Measurements from ENCODE around the gene SPINT1. TPM values are rescaled to one million over a fixed set of nuclear protein-coding genes. Genes with fewer than 3 reads are reported as not detected.

SPINT1 gene
- total RNA-seq, 2 donors from 2014 or later = 1.7 to 3.2 TPM

DNA sequence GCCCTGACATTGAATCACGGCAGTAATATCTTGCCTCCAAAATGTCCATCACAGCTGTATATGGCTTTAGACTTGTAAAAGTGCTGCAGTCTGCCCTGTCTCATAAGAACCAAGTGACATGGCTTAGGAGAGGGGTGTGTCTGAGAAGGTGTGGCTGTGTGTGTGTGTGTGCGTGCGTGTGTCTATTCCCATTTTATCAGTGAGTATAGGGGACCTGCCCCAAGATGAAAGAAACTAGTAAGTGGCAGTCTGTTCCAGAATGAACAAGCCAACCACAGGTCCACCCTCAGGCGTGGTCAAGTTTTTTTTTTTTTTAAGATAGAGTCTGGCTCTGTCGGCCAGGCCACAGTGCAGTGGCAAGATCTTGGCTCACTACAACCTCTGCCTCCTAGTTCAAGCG is 35.8 kb downstream of the SPINT1 start:
- intact Hi-C loops (cut with DNase I) = no loop called here
- peak; percentile 12 for DNase-seq (ENCODE audit: low spot score)

DNA sequence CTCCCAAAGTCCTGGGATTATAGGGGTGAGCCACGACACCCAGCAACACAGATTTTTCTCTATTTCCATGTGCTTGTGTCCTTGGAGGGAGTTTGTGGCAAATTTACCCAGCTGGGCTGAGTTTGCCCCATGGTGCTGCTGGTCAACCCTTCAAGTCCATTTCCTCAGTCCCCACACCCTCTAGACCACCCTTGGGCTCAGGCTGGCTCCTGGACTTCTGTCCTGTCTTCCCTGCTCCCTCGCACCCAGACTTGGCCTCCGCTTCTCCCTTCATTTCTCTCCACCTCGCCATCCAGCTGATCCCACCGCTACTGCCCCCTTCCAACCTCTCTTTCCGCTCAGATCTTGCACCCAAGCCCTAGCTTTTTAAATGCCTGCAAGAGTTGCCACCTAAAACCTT is 37.5 kb downstream of the SPINT1 start:
- intact Hi-C loops (cut with DNase I) = no loop called here
- peak; percentile 32 for DNase-seq (ENCODE audit: low spot score)

DNA sequence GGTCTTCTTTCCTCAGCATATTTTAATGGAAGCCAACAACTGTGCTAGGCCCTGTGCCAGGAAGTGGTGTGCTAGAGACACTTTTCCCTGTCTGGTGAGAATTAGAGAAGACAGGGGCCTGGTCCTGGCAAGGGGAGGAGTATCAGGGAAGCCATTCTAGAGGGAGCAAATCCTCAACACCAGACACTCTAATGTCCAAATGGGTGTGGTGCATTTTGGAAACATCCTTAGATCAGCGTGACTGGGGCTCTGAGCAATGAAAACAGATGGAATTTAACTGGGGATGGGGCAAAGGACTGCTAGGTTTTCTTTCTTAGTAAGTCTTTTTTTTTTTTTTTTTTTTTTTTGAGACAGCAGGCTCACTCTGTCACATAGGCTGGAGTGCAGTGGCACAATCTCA is 42.7 kb downstream of the SPINT1 start:
- intact Hi-C loops (cut with DNase I) = no loop called here
- DNase-seq (ENCODE audit: low spot score) = no peak

DNA sequence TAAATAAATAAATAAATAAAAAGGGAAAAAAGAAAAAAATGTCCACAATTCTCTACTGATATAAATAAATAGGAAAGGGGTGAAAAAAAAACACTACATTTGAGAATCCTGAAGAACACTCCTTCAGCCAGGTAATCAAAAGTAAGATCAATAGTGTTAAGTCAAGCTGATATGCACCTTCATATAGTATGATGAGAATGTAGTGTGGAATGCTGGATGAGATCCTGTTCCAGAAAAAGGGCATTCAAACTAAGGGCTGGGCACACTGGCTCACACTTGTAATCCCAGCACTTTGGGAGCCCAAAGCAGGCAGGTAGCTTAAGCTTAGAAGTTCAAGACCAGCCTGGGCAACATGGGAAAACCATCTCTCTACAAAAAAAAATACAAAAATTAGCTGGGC is 45.3 kb downstream of the SPINT1 start:
- intact Hi-C loops (cut with DNase I) = no loop called here
- no peak for DNase-seq (ENCODE audit: low spot score)

DNA sequence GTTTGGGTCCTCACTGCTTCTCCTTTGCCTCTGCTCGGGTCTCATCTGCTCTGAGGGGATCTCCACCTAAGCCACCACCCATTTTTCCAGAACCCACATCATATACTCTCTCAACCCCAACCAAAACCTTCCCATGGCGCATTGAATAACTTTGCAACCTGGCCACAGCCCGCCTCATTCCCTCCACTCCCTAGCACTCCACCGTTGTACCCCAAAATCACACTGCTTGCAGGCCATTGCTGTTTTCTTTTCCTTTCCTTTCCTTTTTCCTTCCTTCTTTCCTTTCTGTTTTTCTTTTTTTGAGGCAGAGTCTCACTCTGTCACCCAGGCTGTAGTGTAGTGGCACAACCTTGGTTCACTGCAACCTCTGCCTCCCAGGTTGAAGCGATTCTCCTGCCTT is 47.3 kb downstream of the SPINT1 start:
- intact Hi-C loops (cut with DNase I) = loop anchor here (2.0 to 5.0 kb wide), 2 partner anchors 18 to 34 kb away; no protein-coding TSS in a partner anchor
- DNase-seq (ENCODE audit: low spot score) = no peak

DNA sequence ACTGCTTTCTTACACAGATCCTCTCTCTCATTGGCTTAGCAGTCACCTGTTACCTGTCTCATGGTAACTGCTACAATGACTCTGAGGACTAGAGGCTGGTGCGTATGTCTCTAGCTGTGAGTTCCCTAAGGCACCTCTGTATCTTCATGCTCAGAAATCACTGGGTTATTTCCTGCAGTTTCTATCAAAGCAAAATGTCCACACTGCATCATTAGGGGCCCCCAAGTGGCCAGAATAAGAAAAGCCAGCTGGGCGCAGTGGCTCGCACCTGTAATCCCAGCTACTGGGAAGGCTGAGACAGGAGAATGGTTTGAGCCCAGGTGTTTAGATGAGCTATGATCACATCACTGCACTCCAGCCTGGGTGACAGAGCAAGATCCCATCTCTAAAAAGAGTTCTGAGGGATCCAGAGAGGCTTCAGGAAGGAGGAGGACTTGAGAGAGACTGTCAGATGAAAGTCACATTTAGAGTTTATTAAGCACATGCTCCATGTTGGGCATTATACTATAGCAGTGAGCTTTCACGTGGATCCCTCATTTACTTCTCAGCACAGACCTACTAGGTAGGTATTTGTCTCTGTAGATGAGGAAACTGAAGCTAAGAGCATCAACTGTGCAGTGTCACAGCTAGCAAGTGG is 48.1 kb downstream of the SPINT1 start:
- intact Hi-C loops (cut with DNase I) = loop anchor here (2.0 to 5.0 kb wide), 2 partner anchors 19 to 35 kb away; no protein-coding TSS in a partner anchor
- DNase-seq (ENCODE audit: low spot score) = no peak

DNA sequence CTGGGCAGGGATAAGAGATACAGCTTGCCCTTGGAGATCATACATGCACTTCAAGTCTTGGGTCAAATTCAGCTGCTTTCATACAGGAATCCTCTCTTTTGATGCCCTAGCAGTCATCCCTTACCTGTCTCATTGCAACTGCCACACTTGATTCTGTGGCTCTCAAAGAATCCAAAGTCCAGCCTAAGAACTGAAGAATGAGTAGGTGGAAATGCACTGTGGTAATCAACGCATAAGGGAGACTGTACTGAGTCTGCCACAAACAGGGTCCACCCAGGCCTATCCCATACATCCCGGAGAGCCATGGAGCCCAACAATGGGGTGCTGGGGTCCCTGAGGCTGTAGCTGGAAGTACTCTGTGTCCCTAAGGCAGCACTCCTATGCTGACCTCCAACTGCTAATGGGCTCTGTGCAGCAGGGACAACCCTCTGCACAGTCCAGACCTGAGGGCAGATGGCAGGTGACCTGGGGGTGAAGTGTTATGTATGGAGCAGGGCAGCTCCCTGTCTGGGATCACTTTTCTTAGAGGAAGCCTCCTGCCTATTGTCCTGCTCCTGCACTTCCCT is 48.7 kb downstream of the SPINT1 start:
- DNase-seq (ENCODE audit: low spot score) = no peak

DNA sequence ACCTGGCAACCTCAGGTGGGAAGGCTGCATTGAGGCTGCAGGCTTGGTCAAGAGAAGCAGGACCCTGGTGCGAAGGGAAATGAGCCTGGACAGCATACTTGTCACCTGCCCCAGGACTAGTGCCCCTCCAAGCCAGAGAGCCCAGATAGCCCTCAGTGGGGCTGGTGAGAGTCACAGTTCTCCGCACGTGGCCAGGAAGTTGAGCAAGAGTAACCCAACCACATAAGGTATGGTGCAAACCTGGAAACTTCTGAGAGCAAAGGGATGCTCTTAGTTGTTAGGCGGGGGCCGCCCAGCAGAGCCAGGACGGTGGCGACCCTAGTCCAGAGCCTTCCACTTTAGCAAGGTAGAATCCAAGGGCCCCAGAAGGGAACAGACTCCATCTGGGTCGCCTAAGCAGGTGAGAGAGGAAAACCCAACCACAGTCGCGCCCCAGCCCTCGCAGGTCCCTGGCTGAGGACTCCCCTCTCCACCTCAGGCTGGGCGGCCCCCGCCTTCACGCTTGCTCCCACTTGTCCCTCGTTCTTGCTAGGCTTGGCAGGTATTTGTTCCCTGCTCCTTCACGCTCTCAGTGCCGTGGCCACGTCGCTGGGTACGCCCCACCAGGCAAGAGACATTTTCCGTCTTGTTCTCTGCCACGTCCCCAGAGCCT is 49.3 kb downstream of the SPINT1 start:
- intact Hi-C loops (cut with DNase I) = loop anchor here in 1 of 2 donors (5.0 kb wide), 1 partner anchor 36 kb away; no protein-coding TSS in a partner anchor

More for the DNA sequence above, 48.7 kb downstream of the SPINT1 start:
- intact Hi-C loops (cut with DNase I) = loop anchor here in 1 of 2 donors (5.0 kb wide), 1 partner anchor 35 kb away; no protein-coding TSS in a partner anchor

DNA sequence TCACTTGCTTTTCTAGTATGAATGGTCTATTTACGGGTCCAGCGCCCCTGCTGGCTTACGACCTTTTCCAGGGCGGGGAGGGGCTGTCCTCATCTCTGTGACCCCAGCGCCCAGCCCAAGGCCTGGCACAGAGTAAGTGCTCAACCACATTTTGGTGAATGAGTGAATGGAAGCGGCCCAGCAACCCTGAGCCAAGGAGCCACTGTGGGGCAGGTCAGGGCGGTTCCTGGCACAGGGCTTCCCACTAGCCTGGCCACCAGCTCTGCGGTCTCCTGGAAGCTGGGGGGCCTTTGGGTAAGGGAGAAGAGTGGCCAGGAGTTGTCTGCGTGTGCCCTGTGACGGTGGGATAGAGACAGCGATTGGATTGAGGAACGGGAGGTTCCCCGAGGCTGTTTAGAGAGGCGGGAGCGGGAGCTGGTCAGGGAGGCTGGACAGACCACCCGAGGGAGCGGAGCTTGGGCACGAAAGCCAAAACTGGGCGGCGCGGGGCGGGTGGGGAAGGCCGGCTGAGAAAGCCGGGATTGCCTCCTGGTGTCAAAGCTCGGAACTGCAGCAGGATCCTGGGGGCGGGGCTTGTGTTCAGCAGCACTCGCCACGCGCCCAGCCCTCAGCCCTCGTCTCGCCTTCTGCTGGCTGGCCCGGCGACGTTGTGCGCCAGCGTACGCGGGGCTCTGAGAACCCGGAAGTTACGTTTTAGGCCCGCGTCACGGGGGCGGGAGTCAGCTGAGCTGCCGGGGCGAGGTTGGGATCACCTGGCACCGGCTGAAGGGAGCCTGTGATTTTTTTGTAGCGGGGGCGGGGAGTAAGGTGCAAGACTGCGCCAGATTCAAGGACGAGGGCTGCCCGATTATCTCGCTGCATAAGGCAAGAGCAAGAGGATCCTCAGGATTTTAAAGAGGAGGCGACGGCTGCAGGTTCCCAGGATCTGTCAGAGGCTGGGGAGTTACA is 50.2 kb downstream of the SPINT1 start, which contains the start of gene VPS18:
Gene VPS18, plus strand, starts transcription at position 718 of the 948 bp plus-strand sequence. CDS start 319 bp downstream, outside the sequence.
- intact Hi-C loops (cut with DNase I) = loop anchor here in 1 of 2 donors (5.0 kb wide), 1 partner anchor 37 kb away; no protein-coding TSS in a partner anchor
- DNase-seq (ENCODE audit: low spot score) = peak; percentile 100

More for the DNA sequence above, 49.3 kb downstream of the SPINT1 start:
- DNase-seq (ENCODE audit: low spot score) = no peak

DNA sequence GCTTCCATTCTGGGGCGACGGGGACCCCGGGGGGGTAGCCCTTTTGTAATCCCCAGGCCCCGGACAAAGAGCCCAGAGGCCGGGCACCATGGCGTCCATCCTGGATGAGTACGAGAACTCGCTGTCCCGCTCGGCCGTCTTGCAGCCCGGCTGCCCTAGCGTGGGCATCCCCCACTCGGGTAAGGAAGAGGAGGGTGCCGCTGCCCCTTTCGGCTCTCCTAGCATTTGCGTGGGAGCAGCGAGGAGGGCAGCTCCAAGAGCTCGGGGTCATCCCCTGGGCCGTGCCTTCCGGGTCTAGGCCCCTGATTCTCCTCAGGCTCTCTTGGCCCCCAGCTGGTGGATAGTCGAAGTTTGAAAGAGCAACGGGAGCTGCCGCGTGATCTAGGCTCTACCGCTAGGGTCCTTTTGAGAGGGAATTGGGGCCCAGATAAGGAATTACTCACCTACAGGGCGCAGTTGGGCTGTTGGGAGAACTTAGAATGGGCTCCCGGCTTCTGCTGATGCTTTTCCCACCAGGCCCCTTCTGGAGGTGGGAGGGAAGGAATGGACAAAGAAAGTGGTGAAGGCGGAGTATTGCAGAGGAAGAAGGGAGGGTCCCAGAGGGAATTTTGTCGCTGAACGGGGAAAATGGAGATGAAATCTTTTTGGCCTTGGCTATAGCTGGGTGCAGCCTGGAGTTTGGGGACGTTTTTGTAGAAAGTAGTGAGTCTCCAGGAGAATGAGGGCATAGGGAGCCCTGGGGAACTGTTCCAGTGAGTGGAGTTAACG is 51.0 kb downstream of the SPINT1 start:
- DNase-seq (ENCODE audit: low spot score) = peak; percentile 86
- intact Hi-C loops (cut with DNase I) = loop anchor here in 1 of 2 donors (5.0 kb wide), 1 partner anchor 38 kb away; no protein-coding TSS in a partner anchor

DNA sequence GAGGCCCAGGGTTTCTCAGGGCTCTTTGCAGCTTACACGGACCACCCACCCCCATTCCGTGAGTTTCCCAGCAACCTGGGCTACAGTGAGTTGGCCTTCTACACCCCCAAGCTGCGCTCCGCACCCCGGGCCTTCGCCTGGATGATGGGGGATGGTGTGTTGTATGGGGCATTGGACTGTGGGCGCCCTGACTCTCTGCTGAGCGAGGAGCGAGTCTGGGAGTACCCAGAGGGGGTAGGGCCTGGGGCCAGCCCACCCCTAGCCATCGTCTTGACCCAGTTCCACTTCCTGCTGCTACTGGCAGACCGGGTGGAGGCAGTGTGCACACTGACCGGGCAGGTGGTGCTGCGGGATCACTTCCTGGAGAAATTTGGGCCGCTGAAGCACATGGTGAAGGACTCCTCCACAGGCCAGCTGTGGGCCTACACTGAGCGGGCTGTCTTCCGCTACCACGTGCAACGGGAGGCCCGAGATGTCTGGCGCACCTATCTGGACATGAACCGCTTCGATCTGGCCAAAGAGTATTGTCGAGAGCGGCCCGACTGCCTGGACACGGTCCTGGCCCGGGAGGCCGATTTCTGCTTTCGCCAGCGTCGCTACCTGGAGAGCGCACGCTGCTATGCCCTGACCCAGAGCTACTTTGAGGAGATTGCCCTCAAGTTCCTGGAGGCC is 55.8 kb downstream of the SPINT1 start:
- intact Hi-C loops (cut with DNase I) = loop anchor here (10.0 kb wide), 1 partner anchor 285 kb away; no protein-coding TSS in a partner anchor

DNA sequence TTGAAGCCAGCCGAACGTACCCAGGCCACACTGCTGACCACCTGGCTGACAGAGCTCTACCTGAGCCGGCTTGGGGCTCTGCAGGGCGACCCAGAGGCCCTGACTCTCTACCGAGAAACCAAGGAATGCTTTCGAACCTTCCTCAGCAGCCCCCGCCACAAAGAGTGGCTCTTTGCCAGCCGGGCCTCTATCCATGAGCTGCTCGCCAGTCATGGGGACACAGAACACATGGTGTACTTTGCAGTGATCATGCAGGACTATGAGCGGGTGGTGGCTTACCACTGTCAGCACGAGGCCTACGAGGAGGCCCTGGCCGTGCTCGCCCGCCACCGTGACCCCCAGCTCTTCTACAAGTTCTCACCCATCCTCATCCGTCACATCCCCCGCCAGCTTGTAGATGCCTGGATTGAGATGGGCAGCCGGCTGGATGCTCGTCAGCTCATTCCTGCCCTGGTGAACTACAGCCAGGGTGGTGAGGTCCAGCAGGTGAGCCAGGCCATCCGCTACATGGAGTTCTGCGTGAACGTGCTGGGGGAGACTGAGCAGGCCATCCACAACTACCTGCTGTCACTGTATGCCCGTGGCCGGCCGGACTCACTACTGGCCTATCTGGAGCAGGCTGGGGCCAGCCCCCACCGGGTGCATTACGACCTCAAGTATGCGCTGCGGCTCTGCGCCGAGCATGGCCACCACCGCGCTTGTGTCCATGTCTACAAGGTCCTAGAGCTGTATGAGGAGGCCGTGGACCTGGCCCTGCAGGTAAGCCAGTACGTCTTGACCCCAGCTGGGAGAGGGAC is 56.6 kb downstream of the SPINT1 start:
- no peak for DNase-seq (ENCODE audit: low spot score)
- intact Hi-C loops (cut with DNase I) = loop anchor here (10.0 kb wide), 1 partner anchor 284 kb away; no protein-coding TSS in a partner anchor

More for the DNA sequence above, 55.8 kb downstream of the SPINT1 start:
- DNase-seq (ENCODE audit: low spot score) = no peak

DNA sequence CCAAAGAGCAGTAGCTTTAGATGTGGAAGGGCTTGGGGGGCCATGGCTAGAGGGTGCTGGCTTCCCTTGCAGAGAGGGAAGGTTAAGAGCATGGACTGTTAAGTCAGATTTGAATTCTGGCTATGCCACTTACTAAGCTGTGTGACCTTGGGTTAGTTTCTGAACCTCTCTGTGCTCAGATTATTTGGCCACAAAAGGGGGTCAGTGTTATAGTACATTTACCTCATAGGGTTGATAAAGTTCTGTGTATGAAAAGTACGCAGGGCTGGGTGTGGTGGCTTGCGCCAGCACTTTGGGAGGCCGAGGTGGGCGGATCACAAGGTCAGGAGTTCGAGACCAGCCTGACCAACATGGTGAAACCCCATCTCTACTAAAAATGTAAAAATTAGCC is 57.2 kb downstream of the SPINT1 start:
- intact Hi-C loops (cut with DNase I) = loop anchor here (10.0 kb wide), 1 partner anchor 284 kb away; no protein-coding TSS in a partner anchor
- no peak for DNase-seq (ENCODE audit: low spot score)

DNA sequence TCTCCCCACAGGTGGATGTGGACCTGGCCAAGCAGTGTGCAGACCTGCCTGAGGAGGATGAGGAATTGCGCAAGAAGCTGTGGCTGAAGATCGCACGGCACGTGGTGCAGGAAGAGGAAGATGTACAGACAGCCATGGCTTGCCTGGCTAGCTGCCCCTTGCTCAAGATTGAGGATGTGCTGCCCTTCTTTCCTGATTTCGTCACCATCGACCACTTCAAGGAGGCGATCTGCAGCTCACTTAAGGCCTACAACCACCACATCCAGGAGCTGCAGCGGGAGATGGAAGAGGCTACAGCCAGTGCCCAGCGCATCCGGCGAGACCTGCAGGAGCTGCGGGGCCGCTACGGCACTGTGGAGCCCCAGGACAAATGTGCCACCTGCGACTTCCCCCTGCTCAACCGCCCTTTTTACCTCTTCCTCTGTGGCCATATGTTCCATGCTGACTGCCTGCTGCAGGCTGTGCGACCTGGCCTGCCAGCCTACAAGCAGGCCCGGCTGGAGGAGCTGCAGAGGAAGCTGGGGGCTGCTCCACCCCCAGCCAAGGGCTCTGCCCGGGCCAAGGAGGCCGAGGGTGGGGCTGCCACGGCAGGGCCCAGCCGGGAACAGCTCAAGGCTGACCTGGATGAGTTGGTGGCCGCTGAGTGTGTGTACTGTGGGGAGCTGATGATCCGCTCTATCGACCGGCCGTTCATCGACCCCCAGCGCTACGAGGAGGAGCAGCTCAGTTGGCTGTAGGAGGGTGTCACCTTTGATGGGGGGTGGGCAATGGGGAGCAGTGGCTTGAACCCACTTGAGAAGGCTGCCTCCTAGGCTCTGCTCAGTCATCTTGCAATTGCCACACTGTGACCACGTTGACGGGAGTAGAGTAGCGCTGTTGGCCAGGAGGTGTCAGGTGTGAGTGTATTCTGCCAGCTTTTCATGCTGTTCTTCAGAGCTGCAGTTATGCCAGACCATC is 59.0 kb downstream of the SPINT1 start:
- peak; percentile 89 for DNase-seq (ENCODE audit: low spot score)
- intact Hi-C loops (cut with DNase I) = loop anchor here (10.0 kb wide), 1 partner anchor 282 kb away; no protein-coding TSS in a partner anchor

DNA sequence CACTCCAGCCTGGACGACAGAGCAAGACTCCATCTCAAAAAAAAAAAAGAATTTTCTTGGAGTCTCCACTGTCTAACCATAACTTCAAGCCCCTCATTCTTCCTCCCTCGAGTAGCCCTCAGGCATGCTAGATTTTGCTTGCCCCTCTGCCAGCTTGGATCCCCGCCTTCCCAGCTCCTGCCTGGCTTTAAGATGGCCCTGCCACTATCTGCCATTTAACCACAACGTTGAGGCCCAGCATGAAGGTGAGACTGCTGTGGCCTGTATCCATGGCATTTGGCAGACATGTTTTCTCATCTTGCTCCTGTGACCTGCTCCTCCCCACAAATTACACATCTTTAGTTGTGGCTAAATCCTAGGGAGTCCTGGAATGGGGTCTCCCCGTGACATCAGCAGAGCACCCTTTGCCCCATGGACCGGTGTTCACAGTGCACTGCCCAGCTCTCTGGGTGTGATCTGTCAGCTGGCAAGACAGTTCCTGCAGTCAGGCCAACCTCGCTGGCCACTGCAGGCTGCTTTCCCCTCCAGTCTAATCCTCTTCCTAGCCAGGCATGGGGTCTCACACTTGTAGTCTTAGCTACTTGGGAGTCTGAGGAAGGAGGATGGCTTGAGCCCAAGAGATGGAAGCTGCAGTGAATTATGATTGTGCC is 60.8 kb downstream of the SPINT1 start:
- no peak for DNase-seq (ENCODE audit: low spot score)
- intact Hi-C loops (cut with DNase I) = loop anchor here (2.0 to 10.0 kb wide), 2 partner anchors 118 to 280 kb away; no protein-coding TSS in a partner anchor
